Daoy (cell line): ENCODE measurements around the gene TTC19. TPM values are rescaled to one million over a fixed set of nuclear protein-coding genes. Genes with fewer than 3 reads are reported as not detected.
"Not testable (repeated sequence)": the region's sequence is repeated elsewhere in the genome, so short reads cannot be mapped to it uniquely, and the experiment has no call there.

ENCODE experiments used
- DNase-seq: peaks from one replicate; pipeline ENCODE4 v3.0.0-alpha.2; 2015; ENCODE audit warnings: low read depth
- total RNA-seq: library from RNA; depleted of rRNA; stranded (reverse); fragments of >200 nt; shearing (Covaris generic); gene quantifications from 2 replicates; pipeline ENCODE4 v1.2.3, GENCODE V29; 2014

The TTC19 gene
- total RNA-seq, 1 experiment from 2014 or later, result 38.6 TPM

- peak; percentile 92 for DNase-seq
Measured at GRCh38 chr17:16027708-16028584, 28.3 kb downstream of the TTC19 start.

- DNase-seq, result no peak
Measured at GRCh38 chr17:16033729-16034349, 34.2 kb downstream of the TTC19 start.

- DNase-seq, result no peak
Measured at GRCh38 chr17:16036261-16036660, 36.6 kb downstream of the TTC19 start.

- no peak for DNase-seq
Measured at GRCh38 chr17:16037636-16038035, 38.0 kb downstream of the TTC19 start.

GRCh38 chr17:16040710-16041251 is 41.2 kb downstream of the TTC19 start:
- DNase-seq, result no peak

GRCh38 chr17:16044487-16044886 is 44.9 kb downstream of the TTC19 start:
- DNase-seq, result no peak

GRCh38 chr17:16046966-16047365 is 47.3 kb downstream of the TTC19 start:
- DNase-seq, result no peak

- no peak for DNase-seq
Measured at GRCh38 chr17:16048811-16049449, 49.3 kb downstream of the TTC19 start.

- DNase-seq, result no peak
Measured at GRCh38 chr17:16050844-16051243, 51.2 kb downstream of the TTC19 start.

- DNase-seq, result no peak
Measured at GRCh38 chr17:16052486-16052885, 52.9 kb downstream of the TTC19 start.

GRCh38 chr17:16055139-16055538 is 55.5 kb downstream of the TTC19 start:
- DNase-seq, result not testable (repeated sequence)

- DNase-seq, result no peak
Measured at GRCh38 chr17:16061631-16062030, 62.0 kb downstream of the TTC19 start.

- no peak for DNase-seq
Measured at GRCh38 chr17:16066125-16066524, 66.5 kb downstream of the TTC19 start.

- no peak for DNase-seq
Measured at GRCh38 chr17:16068323-16068722, 68.7 kb downstream of the TTC19 start.

GRCh38 chr17:16072031-16072430 is 72.4 kb downstream of the TTC19 start:
- no peak for DNase-seq

GRCh38 chr17:16073845-16074244 is 74.2 kb downstream of the TTC19 start:
- DNase-seq, result no peak

- DNase-seq, result no peak
Measured at GRCh38 chr17:16074423-16074822, 74.8 kb downstream of the TTC19 start.

- no peak for DNase-seq
Measured at GRCh38 chr17:16075949-16076348, 76.3 kb downstream of the TTC19 start.
